ENCODE results near the gene PHOSPHO1.

DNA sequence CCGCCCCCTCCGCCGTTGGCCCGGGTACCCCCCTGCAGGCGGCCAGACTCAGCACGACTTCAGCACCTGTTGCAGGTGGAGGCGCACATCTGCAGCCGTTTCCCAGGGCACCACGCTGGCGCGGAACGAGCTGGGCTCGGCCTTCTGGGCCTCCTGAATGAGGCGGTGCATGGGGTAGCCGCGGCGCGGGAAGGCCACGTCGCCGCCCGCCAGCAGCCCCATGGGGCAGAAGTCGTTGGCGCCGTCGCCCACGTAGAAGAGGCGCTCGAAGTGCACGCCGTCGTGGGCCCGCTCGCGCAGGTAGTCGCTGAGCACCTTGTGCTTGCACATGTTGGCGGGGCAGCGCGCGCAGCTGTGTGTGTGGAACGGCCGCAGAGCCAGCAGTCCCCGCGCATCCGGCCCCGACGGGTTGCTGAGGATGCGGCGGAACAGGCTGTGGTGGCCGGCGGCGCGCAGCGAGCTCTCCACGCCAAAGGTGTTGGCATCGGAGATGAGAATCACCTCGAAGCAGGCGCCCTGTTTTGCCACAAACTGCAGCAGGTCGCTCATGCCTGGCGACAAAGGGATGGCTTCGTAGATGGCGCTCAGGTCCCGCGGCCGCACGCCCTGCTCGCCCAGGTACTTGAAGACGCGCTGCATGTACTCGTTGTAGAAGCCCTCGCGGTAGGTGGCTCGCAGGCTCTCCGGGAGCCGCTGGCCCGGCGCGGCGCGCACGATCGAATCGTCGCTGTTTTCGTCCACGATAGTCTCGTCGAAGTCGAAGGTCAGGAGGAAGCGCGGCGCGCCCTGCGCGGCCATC is 6.2 kb downstream of the PHOSPHO1 start:
- TF ChIP-seq CTCF (conservative IDR thresholded peaks at IDR 0.05; ENCODE audit: low read depth, low read length) (no peak), EZH2 (IDR thresholded peaks at IDR 0.05; ENCODE audit: low read length, unreplicated experiment) (peak; percentile 73), EZH2phosphoT487 (IDR thresholded peaks at IDR 0.05; ENCODE audit: borderline replicate concordance, low read length) (no peak)

All from PC-3 (cell line).